Vagina (tissue), 2 donors: ENCODE data around the gene ARMC3.

ENCODE experiments used
- POLR2A ChIP-seq, 2 donors: fragments of 450-650 bp; IDR thresholded peaks; one replicate each; pipeline ENCODE4 v1.6.1; 2017; ENCODE audit warnings: antibody characterized with exemption in 2 of 2, mild to moderate bottlenecking in 2 of 2, moderate library complexity in 2 of 2
- TF ChIP-seq, protein P1 (sequence below), 3 experiments: fragments of 450-650 bp in 2 of 3; fragments of 200-600 bp in 1 of 3; sonication (generic) in 1 of 3; IDR thresholded peaks; one replicate each; pipeline ENCODE4 v1.5.1; 2017 to 2019; ENCODE audit warnings: antibody characterized with exemption in 3 of 3, mild to moderate bottlenecking in 2 of 3, moderate library complexity in 2 of 3

GRCh38 chr10:22978287-22978686, 50.4 kb downstream of the ARMC3 start:
- TF ChIP-seq, protein P1, sequence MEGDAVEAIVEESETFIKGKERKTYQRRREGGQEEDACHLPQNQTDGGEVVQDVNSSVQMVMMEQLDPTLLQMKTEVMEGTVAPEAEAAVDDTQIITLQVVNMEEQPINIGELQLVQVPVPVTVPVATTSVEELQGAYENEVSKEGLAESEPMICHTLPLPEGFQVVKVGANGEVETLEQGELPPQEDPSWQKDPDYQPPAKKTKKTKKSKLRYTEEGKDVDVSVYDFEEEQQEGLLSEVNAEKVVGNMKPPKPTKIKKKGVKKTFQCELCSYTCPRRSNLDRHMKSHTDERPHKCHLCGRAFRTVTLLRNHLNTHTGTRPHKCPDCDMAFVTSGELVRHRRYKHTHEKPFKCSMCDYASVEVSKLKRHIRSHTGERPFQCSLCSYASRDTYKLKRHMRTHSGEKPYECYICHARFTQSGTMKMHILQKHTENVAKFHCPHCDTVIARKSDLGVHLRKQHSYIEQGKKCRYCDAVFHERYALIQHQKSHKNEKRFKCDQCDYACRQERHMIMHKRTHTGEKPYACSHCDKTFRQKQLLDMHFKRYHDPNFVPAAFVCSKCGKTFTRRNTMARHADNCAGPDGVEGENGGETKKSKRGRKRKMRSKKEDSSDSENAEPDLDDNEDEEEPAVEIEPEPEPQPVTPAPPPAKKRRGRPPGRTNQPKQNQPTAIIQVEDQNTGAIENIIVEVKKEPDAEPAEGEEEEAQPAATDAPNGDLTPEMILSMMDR (IDR thresholded peaks at IDR 0.05) = no peak
- TF ChIP-seq POLR2A (IDR thresholded peaks at IDR 0.05) = no peak
